ENCODE measurements around the gene A1BG. TPM values are rescaled to one million over a fixed set of nuclear protein-coding genes. Genes with fewer than 3 reads are reported as not detected.

The A1BG gene
- total RNA-seq, 3 donors from 2014 or later, result 2.0 to 3.7 (median 2.7) TPM

DNA sequence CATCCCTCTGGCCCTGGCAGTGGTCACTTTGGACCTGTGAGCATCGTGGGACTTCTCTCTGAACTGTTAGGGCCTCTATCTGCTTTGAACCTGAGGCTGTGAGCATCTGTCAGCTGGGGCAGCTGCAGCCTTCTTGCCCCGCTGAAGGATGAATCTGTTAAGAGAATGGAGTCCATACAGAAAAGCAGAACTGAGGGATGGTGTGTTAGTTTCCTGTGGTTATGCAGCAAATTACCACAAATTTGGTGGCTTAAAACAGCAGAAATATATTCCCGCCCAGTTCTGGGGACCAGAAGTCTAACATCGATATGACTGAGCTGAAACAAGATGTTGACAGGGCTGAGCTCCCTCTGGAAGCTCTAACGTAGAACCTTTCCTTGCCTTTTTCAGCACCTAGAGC, 10.9 kb upstream of the A1BG start:
- intact Hi-C loops (cut with DNase I, micrococcal nuclease), result no loop called here
- TF ChIP-seq, protein P1, sequence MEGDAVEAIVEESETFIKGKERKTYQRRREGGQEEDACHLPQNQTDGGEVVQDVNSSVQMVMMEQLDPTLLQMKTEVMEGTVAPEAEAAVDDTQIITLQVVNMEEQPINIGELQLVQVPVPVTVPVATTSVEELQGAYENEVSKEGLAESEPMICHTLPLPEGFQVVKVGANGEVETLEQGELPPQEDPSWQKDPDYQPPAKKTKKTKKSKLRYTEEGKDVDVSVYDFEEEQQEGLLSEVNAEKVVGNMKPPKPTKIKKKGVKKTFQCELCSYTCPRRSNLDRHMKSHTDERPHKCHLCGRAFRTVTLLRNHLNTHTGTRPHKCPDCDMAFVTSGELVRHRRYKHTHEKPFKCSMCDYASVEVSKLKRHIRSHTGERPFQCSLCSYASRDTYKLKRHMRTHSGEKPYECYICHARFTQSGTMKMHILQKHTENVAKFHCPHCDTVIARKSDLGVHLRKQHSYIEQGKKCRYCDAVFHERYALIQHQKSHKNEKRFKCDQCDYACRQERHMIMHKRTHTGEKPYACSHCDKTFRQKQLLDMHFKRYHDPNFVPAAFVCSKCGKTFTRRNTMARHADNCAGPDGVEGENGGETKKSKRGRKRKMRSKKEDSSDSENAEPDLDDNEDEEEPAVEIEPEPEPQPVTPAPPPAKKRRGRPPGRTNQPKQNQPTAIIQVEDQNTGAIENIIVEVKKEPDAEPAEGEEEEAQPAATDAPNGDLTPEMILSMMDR (IDR thresholded peaks at IDR 0.05), result no peak
- H3K4me1 ChIP-seq (ENCODE audit: low read depth), result no peaks in the 10 kb centered on the region
- H3K9me3 ChIP-seq, result no peaks in the 10 kb centered on the region
- no peak for ATAC-seq
- no peak for DNase-seq
- H3K4me3 ChIP-seq, result no peak overlapping the region
- H3K36me3 ChIP-seq (ENCODE audit: low read depth), result no peaks in the 10 kb centered on the region

- Histone ChIP-seq H3K9me3 (no peaks in the 10 kb centered on the region), H3K4me3 (peak within 1 kb of the TSS; percentile 54), H3K4me1 (ENCODE audit: low read depth) (no peaks in the 10 kb centered on the region), H3K36me3 (ENCODE audit: low read depth) (no peaks in the 10 kb centered on the region)
- DNase-seq (peak; percentile 98 to 99 (median 98)), ATAC-seq (peak; percentile 95)
- intact Hi-C loops (cut with DNase I, micrococcal nuclease), result no loop called here
- TF ChIP-seq, protein P1 (IDR thresholded peaks at IDR 0.05), result no peak
These were observed 9.1 kb upstream of the A1BG start, which contains the start of gene ZNF497 for GRCh38 chr19:58362272-58362994. TSS of gene ZNF497 (minus strand) at chr19:58362751. CDS start at chr19:58357635, 5,116 bp downstream.

GRCh38 chr19:58361900-58362271, 8.6 kb upstream of the A1BG start:
- Histone ChIP-seq H3K4me3 (peak overlapping the region; percentile 54), H3K36me3 (ENCODE audit: low read depth) (no peaks in the 10 kb centered on the region), H3K9me3 (no peaks in the 10 kb centered on the region), H3K4me1 (ENCODE audit: low read depth) (no peaks in the 10 kb centered on the region)
- intact Hi-C loops (cut with DNase I, micrococcal nuclease), result no loop called here
- DNase-seq, result peak in 2 of 3 donors; percentile 69 to 76
- TF ChIP-seq, protein P1 (IDR thresholded peaks at IDR 0.05), result no peak
- ATAC-seq, result peak; percentile 32

GRCh38 chr19:58357481-58358145, 4.3 kb upstream of the A1BG start:
- TF ChIP-seq, protein P1 (IDR thresholded peaks at IDR 0.05), result no peak
- no peak overlapping the region for H3K4me3 ChIP-seq
- intact Hi-C loops (cut with DNase I, micrococcal nuclease), result no loop called here
- ATAC-seq (no peak), DNase-seq (no peak)
- H3K9me3 ChIP-seq, result no peaks in the 10 kb centered on the region
- no peaks in the 10 kb centered on the region for H3K36me3 ChIP-seq (ENCODE audit: low read depth)
- H3K4me1 ChIP-seq (ENCODE audit: low read depth), result no peaks in the 10 kb centered on the region

DNA sequence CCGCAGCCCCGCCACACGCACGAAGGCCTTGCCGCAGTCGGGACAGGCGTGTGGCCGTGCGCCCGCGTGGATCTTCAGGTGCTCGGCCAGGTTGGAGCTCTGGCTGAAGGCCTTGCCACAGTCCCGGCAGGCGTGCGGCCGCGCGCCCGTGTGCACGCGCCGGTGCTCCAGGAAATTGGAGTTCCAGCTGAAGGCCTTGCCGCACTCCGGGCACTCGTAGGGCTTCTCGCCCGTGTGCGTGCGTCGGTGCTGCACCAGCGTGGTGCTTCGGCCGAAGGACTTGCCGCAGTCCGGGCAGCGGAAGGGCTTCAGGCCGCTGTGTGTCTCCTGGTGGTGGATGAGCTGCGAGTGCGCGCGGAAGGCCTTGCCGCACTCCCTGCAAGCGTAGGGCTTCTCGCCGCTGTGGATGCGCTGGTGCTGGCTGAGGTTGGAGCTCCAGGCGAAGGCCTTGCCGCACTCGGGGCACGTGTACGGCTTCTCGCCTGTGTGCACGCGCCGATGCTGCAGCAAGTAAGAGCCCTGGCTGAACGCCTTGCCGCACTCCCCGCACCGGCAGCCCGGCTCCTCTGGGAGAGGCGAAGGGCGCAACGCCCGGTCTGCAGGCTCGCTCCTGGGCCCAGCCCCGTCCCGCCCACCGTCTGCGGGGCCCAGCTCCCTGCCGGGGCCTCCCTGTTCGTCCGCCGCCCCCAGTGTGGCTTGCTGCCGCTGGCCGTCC, 3.6 kb upstream of the A1BG start:
- TF ChIP-seq, protein P1 (IDR thresholded peaks at IDR 0.05), result no peak
- Histone ChIP-seq H3K36me3 (ENCODE audit: low read depth) (no peaks in the 10 kb centered on the region), H3K9me3 (no peaks in the 10 kb centered on the region), H3K4me1 (ENCODE audit: low read depth) (no peaks in the 10 kb centered on the region), H3K4me3 (no peak overlapping the region)
- intact Hi-C loops (cut with DNase I, micrococcal nuclease), result no loop called here
- no peak for ATAC-seq
- no peak for DNase-seq
